PC-3 (cell line): ENCODE data around the gene PLIN3. TPM values are rescaled to one million over a fixed set of nuclear protein-coding genes. Genes with fewer than 3 reads are reported as not detected.

Source experiments
- ATAC-seq: fragments of 200-7000 bp; cut with Tn5 transposase; 2 replicates; pipeline ENCODE4 v1.9.1; 2020; ENCODE audit warnings: mild to moderate bottlenecking, moderate library complexity
- BruUV-seq: library from RNA; stranded (reverse); fragments of 400-500 nt; replicated peaks from 2 replicates; lab custom pipeline; 2021; lab: Mats Ljungman, UMichigan
- CTCF ChIA-PET: fragments of 300-600 bp; sonication (Branson Sonifier 250); formaldehyde crosslinking; loops from one replicate; lab custom pipeline; 2022; ENCODE audit warnings: antibody characterized with exemption; lab: Charles Lee
- POLR2A ChIA-PET: fragments of 300-600 bp; sonication (Branson Sonifier 250); formaldehyde crosslinking; loops from one replicate; lab custom pipeline; 2022; ENCODE audit warnings: antibody characterized with exemption; ENCODE audit not compliant: unreplicated experiment; lab: Charles Lee
- DNase-seq: peaks from one replicate; pipeline ENCODE4 v3.0.0-alpha.2; 2015
- H2AFZ ChIP-seq: fragments of 300-600 bp; sonication (generic); 2 replicates; pipeline ENCODE4 v1.6.0; 2016; ENCODE audit warnings: antibody characterized with exemption, low read length
- H3F3A ChIP-seq: fragments of 300-600 bp; sonication (generic); one replicate; pipeline ENCODE4 v1.6.0; 2017; ENCODE audit warnings: antibody characterized with exemption, low read length, control low read depth, mild to moderate bottlenecking; ENCODE audit not compliant: unreplicated experiment
- H3K27ac ChIP-seq: fragments of 300-600 bp; sonication (generic); 2 replicates; pipeline ENCODE4 v1.5.1; 2016; ENCODE audit warnings: mild to moderate bottlenecking, low read length
- H3K27me3 ChIP-seq: fragments of 300-600 bp; sonication (generic); 2 replicates; pipeline ENCODE4 v1.6.1; 2016; ENCODE audit warnings: low read length, mixed read lengths
- H3K36me3 ChIP-seq: fragments of 300-600 bp; sonication (generic); 2 replicates; pipeline ENCODE4 v1.6.1; 2016; ENCODE audit warnings: low read depth, mixed run types, low read length, mixed read lengths
- H3K4me1 ChIP-seq: fragments of 300-600 bp; sonication (generic); 2 replicates; pipeline ENCODE4 v1.5.1; 2016; ENCODE audit warnings: low read length; ENCODE audit not compliant: insufficient read depth
- H3K4me2 ChIP-seq: fragments of 300-600 bp; sonication (generic); 2 replicates; pipeline ENCODE4 v1.6.0; 2016; ENCODE audit warnings: low read length
- H3K4me3 ChIP-seq: fragments of 300-600 bp; sonication (generic); 2 replicates; pipeline ENCODE4 v1.5.1; 2016; ENCODE audit warnings: mild to moderate bottlenecking, low read length, mixed read lengths
- H3K79me2 ChIP-seq: fragments of 300-600 bp; sonication (generic); 2 replicates; pipeline ENCODE4 v1.6.1; 2017; ENCODE audit warnings: low read length, mixed read lengths
- H3K9ac ChIP-seq: fragments of 300-600 bp; sonication (generic); 2 replicates; pipeline ENCODE4 v1.6.0; 2016; ENCODE audit warnings: mild to moderate bottlenecking, low read length
- H3K9me2 ChIP-seq: fragments of 300-600 bp; sonication (generic); replicated peaks from 2 replicates; pipeline ENCODE4 v1.6.1; 2016; ENCODE audit warnings: mixed run types, low read length, mixed read lengths
- H3K9me3 ChIP-seq: fragments of 300-600 bp; sonication (generic); 2 replicates; pipeline ENCODE4 v1.6.1; 2016; ENCODE audit warnings: low read length, mixed read lengths
- H4K20me1 ChIP-seq: fragments of 300-600 bp; sonication (generic); 2 replicates; pipeline ENCODE4 v1.6.1; 2016; ENCODE audit warnings: low read length, mixed read lengths
- CTCF ChIP-seq: fragments of 300-600 bp; sonication (generic); conservative IDR thresholded peaks from 2 replicates; pipeline ENCODE4 v1.5.1; 2017; ENCODE audit warnings: antibody characterized with exemption, low read depth, mild to moderate bottlenecking, low read length
- EZH2 ChIP-seq: fragments of 300-600 bp; sonication (generic); IDR thresholded peaks from one replicate; pipeline ENCODE4 v1.6.1; 2017; ENCODE audit warnings: antibody characterized with exemption, mild to moderate bottlenecking, low read length; ENCODE audit not compliant: unreplicated experiment
- EZH2phosphoT487 ChIP-seq: fragments of 300-600 bp; sonication (generic); IDR thresholded peaks from 2 replicates; pipeline ENCODE4 v1.6.1; 2018; ENCODE audit warnings: mild to moderate bottlenecking, antibody characterized with exemption, low read length, borderline replicate concordance
- intact Hi-C: fragments of 100-400 bp; cut with micrococcal nuclease; formaldehyde crosslinking; loops from 2 replicates; pipeline ENCODE4 v1.9.0; 2023
- total RNA-seq: library from RNA; depleted of rRNA; stranded (reverse); fragments of >200 nt; gene quantifications from 2 replicates; pipeline ENCODE4 v1.2.3, GENCODE V29; 2014

Gene PLIN3
- total RNA-seq, 1 experiment from 2014 or later = 136 TPM

- peak overlapping the region; percentile 96 for H3K4me2 ChIP-seq
- H3K4me1 ChIP-seq = peaks cover 59% of the 10 kb centered on the region
- TF ChIP-seq EZH2phosphoT487 (no peak), CTCF (peak; percentile 88)
- H3K36me3 ChIP-seq = peaks cover 25% of the 10 kb centered on the region; the same call in 1 of the 2 replicates
- H3K9me2 ChIP-seq = no peaks in the 10 kb centered on the region
- POLR2A ChIA-PET = interaction anchor here (0.6 to 1.0 kb wide), 4 partner anchors 40 to 60 kb away, joined by 3 to 5 read pairs (median 4); partner anchors contain the start of gene PLIN3
- H3K27me3 ChIP-seq = no peaks in the 10 kb centered on the region
- H2AFZ ChIP-seq = peak overlapping the region; percentile 64
- no peaks in the 10 kb centered on the region for H3K9me3 ChIP-seq
- BruUV-seq = no TSS peak
- CTCF ChIA-PET = interaction anchor here (0.5 to 2.5 kb wide), 14 partner anchors 37 to 134 kb away, joined by 3 to 40 read pairs (median 4); partner anchors contain the start of gene KDM4B
- H4K20me1 ChIP-seq = peaks cover 31% of the 10 kb centered on the region
- intact Hi-C loops = loop anchor here (1.0 to 2.0 kb wide), 5 partner anchors 40 to 119 kb away; no protein-coding TSS in a partner anchor
- DNase-seq (peak; percentile 99), ATAC-seq (peak; percentile 59)
- H3K79me2 ChIP-seq = peaks cover 67% of the 10 kb centered on the region
- peaks cover 15% of the 10 kb centered on the region for H3F3A ChIP-seq
- peak overlapping the region; percentile 81 for H3K27ac ChIP-seq
- peak overlapping the region; percentile 95 for H3K9ac ChIP-seq
- H3K4me3 ChIP-seq = peak overlapping the region; percentile 78
Observed at GRCh38 chr19:4911786-4912672, 44.6 kb upstream of the PLIN3 start.

- ChIA-PET CTCF (interaction anchor here (0.6 to 2.5 kb wide), 11 partner anchors 36 to 215 kb away, joined by 3 to 40 read pairs (median 5); partner anchors contain the start of genes KDM4B and PLIN3), POLR2A (interaction anchor here (0.5 to 0.8 kb wide), 2 partner anchors 39 kb away, joined by 5 to 6 read pairs; no protein-coding TSS in a partner anchor)
- Histone ChIP-seq H4K20me1 (peaks cover 25% of the 10 kb centered on the region), H3K4me1 (peaks cover 59% of the 10 kb centered on the region), H3K9ac (peak overlapping the region; percentile 95), H3K9me3 (no peaks in the 10 kb centered on the region), H3K4me2 (peak overlapping the region; percentile 96), H3F3A (peaks cover 15% of the 10 kb centered on the region), H3K9me2 (no peaks in the 10 kb centered on the region), H3K4me3 (peak overlapping the region; percentile 78), H2AFZ (peak overlapping the region; percentile 64), H3K27me3 (no peaks in the 10 kb centered on the region), H3K27ac (peak overlapping the region; percentile 81), H3K36me3 (peaks cover 22% of the 10 kb centered on the region; the same call in 1 of the 2 replicates), H3K79me2 (peaks cover 60% of the 10 kb centered on the region)
- intact Hi-C loops = loop anchor here (1.0 kb wide), 1 partner anchor 39 kb away; no protein-coding TSS in a partner anchor
- BruUV-seq = TSS peak; percentile 79
- ATAC-seq = no peak
- peak; percentile 36 for DNase-seq
- TF ChIP-seq EZH2phosphoT487 (no peak), CTCF (no peak), EZH2 (no peak)
Observed at GRCh38 chr19:4911314-4911713, 43.8 kb upstream of the PLIN3 start.
